Measurements from ENCODE around the gene WIZ. TPM values are rescaled to one million over a fixed set of nuclear protein-coding genes. Genes with fewer than 3 reads are reported as not detected.

The WIZ gene
- total RNA-seq, 2 donors from 2014 or later = 55.9 to 93.3 TPM

DNA sequence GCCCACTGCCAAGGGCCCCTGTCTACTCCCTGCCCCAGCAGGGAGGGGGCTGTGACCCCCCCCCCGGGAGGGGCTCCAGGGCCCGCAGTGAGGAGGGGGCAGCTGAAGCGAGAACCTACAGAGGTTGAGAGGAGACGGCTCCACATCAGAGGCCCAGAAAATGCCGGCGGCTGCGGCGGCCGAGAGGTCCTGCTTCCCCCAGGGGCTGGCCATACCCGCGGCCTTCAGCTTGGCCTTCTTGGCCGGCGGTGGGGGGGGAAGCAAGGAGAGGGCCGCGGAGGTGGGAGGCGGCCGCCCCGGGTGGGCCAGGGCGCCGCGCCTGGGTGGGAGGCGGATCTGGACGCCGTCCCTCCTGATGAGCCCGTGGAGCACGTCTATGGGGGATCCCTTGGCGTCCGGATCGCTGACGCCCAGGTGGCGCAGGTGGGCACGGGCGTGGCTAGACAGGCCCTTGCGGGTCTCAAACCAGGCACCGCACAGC lies 21.7 kb downstream of the WIZ start:
- DNase-seq (ENCODE audit: low spot score) = no peak
- Histone ChIP-seq H3K36me3 (peaks cover 6 to 23% of the 10 kb centered on the region in 2 donors), H3K27ac (no peak overlapping the region), H3K27me3 (replicated peaks; ENCODE audit: insufficient read depth) (no peaks in the 10 kb centered on the region), H3K9me3 (no peaks in the 10 kb centered on the region), H3K4me1 (replicated peaks) (peaks cover 12% of the 10 kb centered on the region), H3K4me3 (no peak overlapping the region)
- intact Hi-C loops (cut with DNase I) = no loop called here
- TF ChIP-seq POLR2A (IDR thresholded peaks at IDR 0.05) = no peak
- 90% methylated on average over 31 of the region's 35 CpGs for WGBS

DNA sequence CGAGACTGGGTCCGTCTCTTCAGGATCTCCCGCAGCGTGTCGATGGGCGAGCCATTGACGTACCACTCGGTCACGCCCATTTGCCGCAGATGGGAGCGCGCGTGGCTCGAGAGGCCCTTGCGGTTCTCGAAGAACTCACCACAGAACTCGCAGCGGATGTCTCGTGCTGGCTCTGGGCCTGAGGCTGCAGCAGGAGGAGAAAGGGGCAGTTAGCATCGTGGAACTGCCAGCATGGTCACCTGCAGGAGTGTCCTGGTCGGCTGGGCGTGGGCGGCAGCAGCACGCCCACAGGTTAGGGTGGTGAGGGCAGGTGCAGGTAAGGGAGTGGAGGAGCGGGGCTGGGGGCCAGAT lies 22.4 kb downstream of the WIZ start:
- intact Hi-C loops (cut with DNase I) = no loop called here
- Histone ChIP-seq H3K27ac (no peak overlapping the region), H3K36me3 (peaks cover 6 to 23% of the 10 kb centered on the region in 2 donors), H3K4me3 (no peak overlapping the region), H3K27me3 (replicated peaks; ENCODE audit: insufficient read depth) (no peaks in the 10 kb centered on the region), H3K9me3 (no peaks in the 10 kb centered on the region), H3K4me1 (replicated peaks) (peaks cover 14% of the 10 kb centered on the region)
- TF ChIP-seq POLR2AphosphoS5 (IDR thresholded peaks at IDR 0.05) = no peak
- TF ChIP-seq, protein P1, sequence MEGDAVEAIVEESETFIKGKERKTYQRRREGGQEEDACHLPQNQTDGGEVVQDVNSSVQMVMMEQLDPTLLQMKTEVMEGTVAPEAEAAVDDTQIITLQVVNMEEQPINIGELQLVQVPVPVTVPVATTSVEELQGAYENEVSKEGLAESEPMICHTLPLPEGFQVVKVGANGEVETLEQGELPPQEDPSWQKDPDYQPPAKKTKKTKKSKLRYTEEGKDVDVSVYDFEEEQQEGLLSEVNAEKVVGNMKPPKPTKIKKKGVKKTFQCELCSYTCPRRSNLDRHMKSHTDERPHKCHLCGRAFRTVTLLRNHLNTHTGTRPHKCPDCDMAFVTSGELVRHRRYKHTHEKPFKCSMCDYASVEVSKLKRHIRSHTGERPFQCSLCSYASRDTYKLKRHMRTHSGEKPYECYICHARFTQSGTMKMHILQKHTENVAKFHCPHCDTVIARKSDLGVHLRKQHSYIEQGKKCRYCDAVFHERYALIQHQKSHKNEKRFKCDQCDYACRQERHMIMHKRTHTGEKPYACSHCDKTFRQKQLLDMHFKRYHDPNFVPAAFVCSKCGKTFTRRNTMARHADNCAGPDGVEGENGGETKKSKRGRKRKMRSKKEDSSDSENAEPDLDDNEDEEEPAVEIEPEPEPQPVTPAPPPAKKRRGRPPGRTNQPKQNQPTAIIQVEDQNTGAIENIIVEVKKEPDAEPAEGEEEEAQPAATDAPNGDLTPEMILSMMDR (IDR thresholded peaks at IDR 0.05) = no peak
- no peak for TF ChIP-seq POLR2A (IDR thresholded peaks at IDR 0.05)
- no peak for DNase-seq (ENCODE audit: low spot score)
- WGBS = 94% methylated on average over 18 of the region's 25 CpGs

DNA sequence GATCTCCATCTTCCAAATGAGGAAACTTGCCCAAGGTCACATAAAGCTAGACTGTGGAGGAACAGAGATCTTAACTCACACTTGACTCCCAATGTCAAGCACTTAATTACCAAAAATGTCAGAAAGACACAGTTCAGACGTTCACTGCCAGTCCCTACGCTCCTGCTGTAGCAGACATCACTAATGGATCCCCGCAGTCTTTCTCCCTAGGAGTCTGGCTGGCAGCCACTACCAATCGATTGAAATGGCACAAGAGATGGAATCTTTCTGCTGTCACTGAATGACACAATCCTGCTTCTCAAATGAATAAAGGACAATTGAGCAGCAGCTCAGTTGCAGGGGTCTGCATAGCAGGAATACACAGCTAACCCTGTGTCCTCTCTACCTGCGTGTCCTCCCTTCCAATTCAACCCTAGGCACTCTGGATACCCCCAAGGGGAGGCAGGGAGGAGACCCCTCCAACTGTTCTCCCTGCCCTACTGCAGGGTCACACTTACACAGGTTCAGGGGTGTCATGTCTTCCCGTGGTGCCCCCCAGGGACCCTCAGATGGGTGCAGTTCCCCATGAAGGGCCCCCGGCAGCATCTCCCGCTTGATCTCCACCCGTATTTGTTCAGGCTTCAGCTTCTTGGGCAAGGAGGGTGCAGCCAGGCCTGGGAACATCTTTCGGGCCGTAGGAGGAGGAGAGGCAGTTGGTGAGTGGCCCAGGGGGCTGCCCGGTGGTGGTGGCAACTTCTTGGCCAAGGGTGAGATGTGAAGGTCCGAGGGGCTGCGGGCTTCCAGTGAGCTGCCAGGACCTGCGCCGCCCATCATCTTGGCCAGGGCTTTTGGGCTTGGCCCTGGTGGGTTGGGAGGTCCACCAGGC lies 23.0 kb downstream of the WIZ start:
- intact Hi-C loops (cut with DNase I) = no loop called here

DNA sequence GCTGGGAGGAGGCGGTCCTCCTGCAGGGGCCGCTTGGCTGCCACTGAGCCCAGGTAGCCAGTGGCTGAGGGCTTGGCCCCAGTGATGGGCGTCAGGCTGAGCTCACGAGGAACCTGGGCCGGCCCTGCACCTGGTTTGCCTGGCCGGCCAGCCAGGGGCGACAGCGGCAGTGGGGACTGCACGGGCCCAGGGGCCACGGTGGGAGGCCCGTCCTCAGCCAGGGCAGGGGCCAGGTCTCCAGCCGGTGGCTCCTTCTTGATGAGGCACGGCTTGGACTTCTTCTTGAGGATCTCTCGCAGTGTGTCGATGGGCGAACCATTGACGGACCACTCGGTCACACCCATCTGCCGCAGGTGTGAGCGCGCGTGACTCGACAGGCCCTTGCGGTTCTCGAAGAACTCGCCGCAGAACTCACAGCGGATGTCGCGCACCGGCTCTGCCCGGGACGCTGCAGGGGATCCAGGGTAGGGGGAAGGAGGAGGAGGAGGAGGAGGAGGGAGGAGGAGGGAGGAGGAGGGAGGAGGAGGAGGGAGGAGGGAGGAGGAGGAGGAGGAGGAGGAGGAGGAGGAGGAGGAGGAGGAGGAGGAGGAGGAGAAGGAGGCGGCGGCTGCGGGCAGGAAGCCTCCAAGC lies 24.3 kb downstream of the WIZ start:
- no peak for TF ChIP-seq POLR2A (IDR thresholded peaks at IDR 0.05)
- TF ChIP-seq POLR2AphosphoS5 (IDR thresholded peaks at IDR 0.05) = no peak
- TF ChIP-seq, protein P1 (IDR thresholded peaks at IDR 0.05) = no peak
- Histone ChIP-seq H3K27me3 (replicated peaks; ENCODE audit: insufficient read depth) (no peaks in the 10 kb centered on the region), H3K27ac (no peak overlapping the region), H3K4me1 (replicated peaks) (peaks cover 18% of the 10 kb centered on the region), H3K9me3 (no peaks in the 10 kb centered on the region), H3K36me3 (peaks cover 6 to 23% of the 10 kb centered on the region in 2 donors), H3K4me3 (no peak overlapping the region)
- WGBS = 93% methylated on average over 36 of the region's 36 CpGs
- intact Hi-C loops (cut with DNase I) = no loop called here
- no peak for DNase-seq (ENCODE audit: low spot score)

More for the DNA sequence above, 23.0 kb downstream of the WIZ start:
- WGBS = 89% methylated on average over 16 of the region's 16 CpGs
- no peak overlapping the region for H3K4me3 ChIP-seq
- peaks cover 6 to 23% of the 10 kb centered on the region in 2 donors for H3K36me3 ChIP-seq
- no peaks in the 10 kb centered on the region for H3K9me3 ChIP-seq
- no peaks in the 10 kb centered on the region for H3K27me3 ChIP-seq (replicated peaks; ENCODE audit: insufficient read depth)
- TF ChIP-seq, protein P1 (IDR thresholded peaks at IDR 0.05) = no peak
- TF ChIP-seq POLR2A (IDR thresholded peaks at IDR 0.05) (no peak), POLR2AphosphoS5 (IDR thresholded peaks at IDR 0.05) (no peak)
- no peak overlapping the region for H3K27ac ChIP-seq
- DNase-seq (ENCODE audit: low spot score) = no peak
- peaks cover 18% of the 10 kb centered on the region for H3K4me1 ChIP-seq (replicated peaks)

DNA sequence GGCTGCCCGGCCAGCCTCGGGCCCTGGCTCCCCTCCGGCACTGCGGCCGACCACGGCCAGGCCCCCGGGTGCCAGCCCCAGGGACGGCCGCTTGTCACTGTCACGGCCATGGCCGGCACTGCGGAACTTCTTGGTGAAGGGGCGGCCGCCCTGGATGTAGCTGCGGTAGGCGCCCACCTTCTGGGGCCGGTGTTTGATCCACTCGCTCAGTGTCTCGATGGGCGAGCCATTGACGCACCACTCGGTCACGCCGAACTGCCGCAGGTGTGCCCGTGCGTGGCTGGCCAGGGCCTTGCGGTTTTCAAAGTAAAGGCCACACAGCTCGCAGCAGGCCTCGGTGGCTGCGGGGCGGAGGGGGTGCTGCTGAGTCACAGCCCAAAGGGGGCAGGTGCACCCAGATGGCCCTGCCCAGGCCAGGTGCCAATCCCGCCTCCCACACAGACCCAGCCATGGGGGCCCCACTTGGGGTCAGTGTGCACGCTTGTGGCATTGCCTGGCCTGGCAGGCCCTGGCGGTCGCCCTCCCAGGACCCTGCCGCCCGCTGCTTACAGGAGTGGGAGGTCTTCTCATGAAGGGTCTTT lies 25.0 kb downstream of the WIZ start:
- no peak overlapping the region for H3K4me3 ChIP-seq
- peaks cover 6 to 23% of the 10 kb centered on the region in 2 donors for H3K36me3 ChIP-seq
- no peak for DNase-seq (ENCODE audit: low spot score)
- intact Hi-C loops (cut with DNase I) = no loop called here
- TF ChIP-seq, protein P1 (IDR thresholded peaks at IDR 0.05) = no peak
- TF ChIP-seq POLR2A (IDR thresholded peaks at IDR 0.05) (no peak), POLR2AphosphoS5 (IDR thresholded peaks at IDR 0.05) (no peak)
- H3K27me3 ChIP-seq (replicated peaks; ENCODE audit: insufficient read depth) = no peaks in the 10 kb centered on the region
- peaks cover 18% of the 10 kb centered on the region for H3K4me1 ChIP-seq (replicated peaks)
- 98% methylated on average over 26 of the region's 38 CpGs for WGBS
- no peaks in the 10 kb centered on the region for H3K9me3 ChIP-seq
- H3K27ac ChIP-seq = no peak overlapping the region

All from prostate gland (tissue), 2 donors.